B cell (primary cell): ENCODE data around the gene CISD1. TPM values are rescaled to one million over a fixed set of nuclear protein-coding genes. Genes with fewer than 3 reads are reported as not detected.

Experiments used
- ATAC-seq: fragments of 200-7000 bp; cut with Tn5 transposase; one replicate; pipeline ENCODE4 v1.10.0; 2021; ENCODE audit warnings: low read depth, mild to moderate bottlenecking, moderate number of reproducible peaks, moderate library complexity
- CTCF ChIA-PET: fragments of 350-600 bp; sonication (Branson Sonifier 250); formaldehyde crosslinking; loops from one replicate; lab custom pipeline; 2021; ENCODE audit warnings: antibody characterized with exemption, inconsistent platforms; lab: Charles Lee
- POLR2A ChIA-PET: fragments of 350-600 bp; sonication (Branson Sonifier 250); formaldehyde crosslinking; loops from one replicate; lab custom pipeline; 2021; ENCODE audit warnings: antibody characterized with exemption; lab: Charles Lee
- DNase-seq: peaks from one replicate; pipeline ENCODE4 v3.0.0; 2013
- H2AFZ ChIP-seq: 2 replicates; pipeline ENCODE4 v1.6.1; 2012; ENCODE audit warnings: mild to moderate bottlenecking, low read depth, low read length; ENCODE audit not compliant: insufficient read depth, poor library complexity, severe bottlenecking
- H3K27ac ChIP-seq, 2 donors: 1 replicate in 1 of 2; 2 replicates in 1 of 2; pipeline ENCODE4 v1.5.1; 2012 to 2013; ENCODE audit warnings: low read length in 2 of 2, mild to moderate bottlenecking in 2 of 2, moderate library complexity in 1 of 2
- H3K27me3 ChIP-seq, 4 experiments: fragments of 200-600 bp in 1 of 4; sonication (generic) in 1 of 4; replicated peaks in 1 of 4; 1 replicate in 2 of 4; 2 replicates in 2 of 4; pipeline versions ENCODE4 v1.6.1 to v1.7.0; 2013 to 2016; ENCODE audit warnings: low read length in 3 of 4, mild to moderate bottlenecking in 2 of 4, mixed read lengths in 1 of 4, moderate library complexity in 1 of 4; ENCODE audit not compliant: insufficient read depth in 4 of 4, control insufficient read depth in 3 of 4; ENCODE audit errors: control extremely low read depth in 1 of 4
- H3K36me3 ChIP-seq, 2 experiments: replicated peaks in 1 of 2; 1 replicate in 1 of 2; 2 replicates in 1 of 2; pipeline versions ENCODE4 v1.6.1 to v1.7.1; 2013; ENCODE audit warnings: low read length in 1 of 2; ENCODE audit not compliant: insufficient read depth in 2 of 2, control insufficient read depth in 1 of 2; ENCODE audit errors: control extremely low read depth in 1 of 2, extremely low read depth in 1 of 2
- H3K4me1 ChIP-seq, 2 donors: fragments of 200-600 bp in 1 of 2; sonication (generic) in 1 of 2; 1 replicate in 1 of 2; 2 replicates in 1 of 2; pipeline versions ENCODE4 v1.5.1 to v1.6.1; 2013 to 2017; ENCODE audit warnings: low read length in 2 of 2; ENCODE audit not compliant: control insufficient read depth in 2 of 2, insufficient read depth in 2 of 2
- H3K4me2 ChIP-seq: replicated peaks from 2 replicates; pipeline ENCODE3; 2012; ENCODE audit warnings: mild to moderate bottlenecking, low read depth, low read length; ENCODE audit not compliant: poor library complexity, severe bottlenecking
- H3K4me3 ChIP-seq, 5 experiments: fragments of 200-600 bp in 1 of 5; sonication (generic) in 1 of 5; 1 replicate in 3 of 5; 2 replicates in 2 of 5; pipeline versions ENCODE4 v1.5.1 to v1.7.0; 2011 to 2016; ENCODE audit warnings: low read length in 4 of 5, mild to moderate bottlenecking in 4 of 5, low read depth in 2 of 5, control low read depth in 1 of 5, moderate library complexity in 1 of 5; ENCODE audit not compliant: insufficient read depth in 1 of 5; ENCODE audit errors: control extremely low read depth in 1 of 5, extremely low read depth in 1 of 5
- H3K79me2 ChIP-seq: fragments of 200-600 bp; sonication (generic); one replicate; pipeline ENCODE4 v1.6.0; 2016; ENCODE audit warnings: low read length; ENCODE audit not compliant: control insufficient read depth, insufficient read depth
- H3K9ac ChIP-seq: fragments of 200-600 bp; sonication (generic); 2 replicates; pipeline ENCODE4 v1.6.1; 2017; ENCODE audit warnings: mild to moderate bottlenecking, low read length, moderate library complexity
- H3K9me3 ChIP-seq, 3 donors: one replicate each; pipeline versions ENCODE4 v1.6.1 to v1.7.1; 2013; ENCODE audit warnings: low read length in 2 of 3; ENCODE audit not compliant: control insufficient read depth in 2 of 3, insufficient read depth in 1 of 3; ENCODE audit errors: control extremely low read depth in 1 of 3
- H4K20me1 ChIP-seq: 2 replicates; pipeline ENCODE4 v1.6.0; 2012; ENCODE audit warnings: mild to moderate bottlenecking, low read length; ENCODE audit not compliant: insufficient read depth, control insufficient read depth, poor library complexity, severe bottlenecking
- H3K27ac Mint-ChIP-seq: one replicate; pipeline ENCODE4 v1.8.0; 2021; ENCODE audit warnings: mixed read lengths
- H3K27me3 Mint-ChIP-seq: one replicate; pipeline ENCODE4 v1.8.0; 2021; ENCODE audit warnings: mixed read lengths
- H3K4me1 Mint-ChIP-seq: one replicate; pipeline ENCODE4 v1.8.0; 2021; ENCODE audit warnings: mixed read lengths
- H3K4me3 Mint-ChIP-seq: one replicate; pipeline ENCODE4 v1.8.0; 2021; ENCODE audit warnings: mixed read lengths
- H3K9me3 Mint-ChIP-seq: one replicate; pipeline ENCODE4 v1.8.0; 2022; ENCODE audit warnings: mixed read lengths; ENCODE audit not compliant: insufficient read depth
- CTCF ChIP-seq: fragments of 200-600 bp; IDR thresholded peaks from one replicate; pipeline ENCODE4 v1.8.0; 2022; ENCODE audit warnings: antibody characterized with exemption, mild to moderate bottlenecking
- EZH2 ChIP-seq: IDR thresholded peaks from 2 replicates; pipeline ENCODE4 v1.6.1; 2012; ENCODE audit warnings: borderline replicate concordance, low read depth, mild to moderate bottlenecking, moderate library complexity, low read length; ENCODE audit not compliant: insufficient read depth, poor library complexity, severe bottlenecking
- WGBS: methylation state at CpG from one replicate; pipeline ENCODE4 v1.1.5; 2013; ENCODE audit warnings: missing lambda C conversion rate; ENCODE audit not compliant: insufficient coverage; 5-methylcytosine and 5-hydroxymethylcytosine counted together
- intact Hi-C: fragments of 100-400 bp; cut with micrococcal nuclease; formaldehyde crosslinking; loops from one replicate; pipeline ENCODE4 v1.10.0; 2022
- polyA plus RNA-seq: library from polyadenylated mRNA; depleted of rRNA; stranded (reverse); fragments of >200 nt; gene quantifications from 2 replicates; pipeline ENCODE4 v1.2.3, GENCODE V29; 2012
- total RNA-seq, 2 donors: library from RNA; stranded (reverse); fragments of 120-200 nt in 1 of 2; gene quantifications; 1 replicate in 1 of 2; 2 replicates in 1 of 2; pipeline versions ENCODE4 v1.2.3 to v1.2.4, GENCODE V29; 2013 to 2022

Gene CISD1
- total and polyA plus RNA-seq, 2 donors (not counting 1 experiment from before 2014, with no cell fraction given): 6.6 to 7.3 TPM

- Mint-ChIP-seq H3K4me3 (peak overlapping the region; percentile 99), H3K9me3 (no peaks in the 10 kb centered on the region), H3K4me1 (peaks cover 57% of the 10 kb centered on the region), H3K27me3 (no peaks in the 10 kb centered on the region), H3K27ac (peak overlapping the region; percentile 68)
- ATAC-seq: no peak
- no peak for DNase-seq
- Histone ChIP-seq H4K20me1 (peaks cover 31% of the 10 kb centered on the region), H3K4me3 (peak overlapping the region in 2 of 5 experiments; percentile 76 to 96), H3K9ac (peak overlapping the region; percentile 12), H3K79me2 (peaks cover 70% of the 10 kb centered on the region), H3K9me3 (no peaks in the 10 kb centered on the region), H3K4me1 (peaks cover 25 to 38% of the 10 kb centered on the region in 2 donors), H2AFZ (no peak overlapping the region), H3K27me3 (no peaks in the 10 kb centered on the region), H3K36me3 (no peaks in the 10 kb centered on the region), H3K27ac (peak overlapping the region in 1 of 2 donors; percentile 98), H3K4me2 (peak overlapping the region; percentile 91)
- intact Hi-C loops: loop anchor here (5.0 to 10.0 kb wide), 3 partner anchors 38 to 1970 kb away; partner anchors contain the start of gene CCDC6
- ChIA-PET POLR2A (no interaction called here), CTCF (interaction anchor here (1.0 kb wide), 1 partner anchor 25 kb away, joined by 3 read pairs; no protein-coding TSS in a partner anchor)
- no CpG with 5 or more reads among the region's 1 CpG for WGBS
- TF ChIP-seq EZH2 (no peak), CTCF (no peak)
Measured at GRCh38 chr10:58265249-58265648, 3.7 kb upstream of the CISD1 start.

- Histone ChIP-seq H3K79me2 (peaks cover 69% of the 10 kb centered on the region), H3K4me3 (peak overlapping the region; percentile 76 to 96 (median 78)), H3K9ac (peak overlapping the region; percentile 92), H4K20me1 (peaks cover 27% of the 10 kb centered on the region), H2AFZ (peak overlapping the region; percentile 44), H3K36me3 (no peaks in the 10 kb centered on the region), H3K4me2 (peak overlapping the region; percentile 91), H3K4me1 (peaks cover 25 to 38% of the 10 kb centered on the region in 2 donors), H3K9me3 (no peaks in the 10 kb centered on the region), H3K27ac (peak overlapping the region; percentile 98), H3K27me3 (no peaks in the 10 kb centered on the region)
- DNase-seq: peak; percentile 66
- ChIA-PET CTCF (interaction anchor here (1.2 to 1.5 kb wide), 2 partner anchors 33 to 89 kb away, joined by 4 to 5 read pairs; no protein-coding TSS in a partner anchor), POLR2A (no interaction called here)
- intact Hi-C loops: loop anchor here (5.0 to 10.0 kb wide), 3 partner anchors 39 to 1969 kb away; partner anchors contain the start of gene CCDC6
- Mint-ChIP-seq H3K27me3 (no peaks in the 10 kb centered on the region), H3K9me3 (no peaks in the 10 kb centered on the region), H3K4me1 (peaks cover 52% of the 10 kb centered on the region), H3K4me3 (peak overlapping the region; percentile 99), H3K27ac (peak overlapping the region; percentile 100)
- no peak for TF ChIP-seq CTCF
- no peak for ATAC-seq
- WGBS: 2% methylated on average over 8 of the region's 14 CpGs
Measured at GRCh38 chr10:58266003-58266825, 2.7 kb upstream of the CISD1 start.
